PFSK-1 (cell line): Measurements from ENCODE around the gene RAB6B.

ENCODE experiments used
- FOXP2 ChIP-seq: optimal IDR thresholded peaks from 2 replicates; pipeline ENCODE3; 2011; ENCODE audit warnings: borderline replicate concordance, control low read depth, inconsistent platforms; ENCODE audit not compliant: insufficient read depth; ENCODE audit errors: extremely low read length, extremely low read depth
- POLR2AphosphoS5 ChIP-seq: IDR thresholded peaks from 2 replicates; pipeline ENCODE4 v1.6.1; 2012; ENCODE audit warnings: low read depth, mild to moderate bottlenecking, control low read depth, low read length, moderate library complexity
- SIN3A ChIP-seq: IDR thresholded peaks from 2 replicates; pipeline ENCODE4 v1.6.1; 2012; ENCODE audit warnings: mild to moderate bottlenecking, low read length, moderate library complexity, borderline replicate concordance; ENCODE audit not compliant: insufficient read depth
- TAF1 ChIP-seq: IDR thresholded peaks from 2 replicates; pipeline ENCODE4 v1.6.1; 2012; ENCODE audit warnings: low read length, control low read depth, borderline replicate concordance; ENCODE audit not compliant: insufficient read depth
- TF ChIP-seq, protein P1 (sequence below), 2 experiments: IDR thresholded peaks; 2 replicates each; pipeline versions ENCODE4 v1.6.1 to v1.8.0; 2011 to 2012; ENCODE audit warnings: low read depth in 2 of 2, low read length in 2 of 2, control low read depth in 1 of 2, inconsistent platforms in 1 of 2, mild to moderate bottlenecking in 1 of 2, moderate library complexity in 1 of 2; ENCODE audit not compliant: insufficient read depth in 1 of 2

GRCh38 chr3:133869586-133869985 is 26.1 kb downstream of the RAB6B start:
- TF ChIP-seq SIN3A (no peak), TAF1 (no peak), POLR2AphosphoS5 (no peak), FOXP2 (no peak)
- TF ChIP-seq, protein P1, sequence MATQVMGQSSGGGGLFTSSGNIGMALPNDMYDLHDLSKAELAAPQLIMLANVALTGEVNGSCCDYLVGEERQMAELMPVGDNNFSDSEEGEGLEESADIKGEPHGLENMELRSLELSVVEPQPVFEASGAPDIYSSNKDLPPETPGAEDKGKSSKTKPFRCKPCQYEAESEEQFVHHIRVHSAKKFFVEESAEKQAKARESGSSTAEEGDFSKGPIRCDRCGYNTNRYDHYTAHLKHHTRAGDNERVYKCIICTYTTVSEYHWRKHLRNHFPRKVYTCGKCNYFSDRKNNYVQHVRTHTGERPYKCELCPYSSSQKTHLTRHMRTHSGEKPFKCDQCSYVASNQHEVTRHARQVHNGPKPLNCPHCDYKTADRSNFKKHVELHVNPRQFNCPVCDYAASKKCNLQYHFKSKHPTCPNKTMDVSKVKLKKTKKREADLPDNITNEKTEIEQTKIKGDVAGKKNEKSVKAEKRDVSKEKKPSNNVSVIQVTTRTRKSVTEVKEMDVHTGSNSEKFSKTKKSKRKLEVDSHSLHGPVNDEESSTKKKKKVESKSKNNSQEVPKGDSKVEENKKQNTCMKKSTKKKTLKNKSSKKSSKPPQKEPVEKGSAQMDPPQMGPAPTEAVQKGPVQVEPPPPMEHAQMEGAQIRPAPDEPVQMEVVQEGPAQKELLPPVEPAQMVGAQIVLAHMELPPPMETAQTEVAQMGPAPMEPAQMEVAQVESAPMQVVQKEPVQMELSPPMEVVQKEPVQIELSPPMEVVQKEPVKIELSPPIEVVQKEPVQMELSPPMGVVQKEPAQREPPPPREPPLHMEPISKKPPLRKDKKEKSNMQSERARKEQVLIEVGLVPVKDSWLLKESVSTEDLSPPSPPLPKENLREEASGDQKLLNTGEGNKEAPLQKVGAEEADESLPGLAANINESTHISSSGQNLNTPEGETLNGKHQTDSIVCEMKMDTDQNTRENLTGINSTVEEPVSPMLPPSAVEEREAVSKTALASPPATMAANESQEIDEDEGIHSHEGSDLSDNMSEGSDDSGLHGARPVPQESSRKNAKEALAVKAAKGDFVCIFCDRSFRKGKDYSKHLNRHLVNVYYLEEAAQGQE (IDR thresholded peaks at IDR 0.05; ENCODE audit: insufficient read depth in 1 of 2, low read depth in 2 of 2, low read length in 2 of 2) = no peak
